HG03060 (cell line): ENCODE measurements around the gene H6PD.

Experiments
- ATAC-seq: cut with Tn5 transposase; IDR thresholded peaks from one replicate; pipeline ENCODE4 v1.9.1; 2021; ENCODE audit warnings: low read depth, moderate number of reproducible peaks; ENCODE audit not compliant: unreplicated experiment

Gene H6PD

GRCh38 chr1:9207086-9207485 is 27.5 kb upstream of the H6PD start:
- no peak for ATAC-seq

- no peak for ATAC-seq
These were observed 26.9 kb upstream of the H6PD start for GRCh38 chr1:9207715-9208114.

- ATAC-seq, result no peak
These were observed 23.2 kb upstream of the H6PD start for GRCh38 chr1:9211291-9211811.

DNA sequence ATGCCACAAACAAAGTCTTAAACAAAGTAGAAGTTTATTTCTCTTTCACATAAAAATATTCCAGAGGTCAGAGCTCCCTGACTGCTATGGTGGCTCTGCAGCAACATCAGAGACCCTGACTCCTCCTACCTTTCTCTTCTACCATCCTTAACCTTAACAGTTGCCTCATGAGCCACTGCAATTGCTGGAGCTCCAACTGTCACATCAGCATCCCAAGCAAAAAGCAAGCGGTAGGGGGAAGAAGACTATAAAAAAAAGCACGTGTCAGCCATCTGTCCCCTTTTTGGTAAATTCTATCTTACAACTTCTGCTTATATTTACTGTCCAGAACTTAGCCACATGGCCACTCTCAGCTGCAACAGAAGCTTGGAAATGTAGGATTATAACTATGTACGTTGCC is 21.8 kb upstream of the H6PD start:
- ATAC-seq, result no peak

DNA sequence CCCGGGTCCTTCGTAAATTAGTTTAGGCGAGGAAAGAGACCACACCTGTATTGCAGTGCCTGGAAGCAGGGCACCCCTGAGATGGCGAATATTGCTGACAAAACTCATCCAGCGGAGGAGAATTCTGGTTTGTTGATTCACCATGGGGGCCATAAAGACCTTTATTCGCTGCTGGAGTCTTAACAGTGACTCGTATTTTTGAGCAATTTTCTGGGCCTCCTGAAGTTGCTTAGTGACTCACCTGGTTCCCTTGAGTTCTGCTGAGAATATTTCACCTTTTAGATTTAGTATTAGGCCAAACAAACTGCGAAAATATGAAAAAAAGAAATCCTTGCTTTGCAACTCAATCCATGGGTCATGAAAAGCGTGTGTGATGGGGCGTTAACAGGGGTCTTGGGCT is 20.6 kb upstream of the H6PD start:
- no peak for ATAC-seq

- no peak for ATAC-seq
These were observed 15.7 kb upstream of the H6PD start for GRCh38 chr1:9218917-9219316.

DNA sequence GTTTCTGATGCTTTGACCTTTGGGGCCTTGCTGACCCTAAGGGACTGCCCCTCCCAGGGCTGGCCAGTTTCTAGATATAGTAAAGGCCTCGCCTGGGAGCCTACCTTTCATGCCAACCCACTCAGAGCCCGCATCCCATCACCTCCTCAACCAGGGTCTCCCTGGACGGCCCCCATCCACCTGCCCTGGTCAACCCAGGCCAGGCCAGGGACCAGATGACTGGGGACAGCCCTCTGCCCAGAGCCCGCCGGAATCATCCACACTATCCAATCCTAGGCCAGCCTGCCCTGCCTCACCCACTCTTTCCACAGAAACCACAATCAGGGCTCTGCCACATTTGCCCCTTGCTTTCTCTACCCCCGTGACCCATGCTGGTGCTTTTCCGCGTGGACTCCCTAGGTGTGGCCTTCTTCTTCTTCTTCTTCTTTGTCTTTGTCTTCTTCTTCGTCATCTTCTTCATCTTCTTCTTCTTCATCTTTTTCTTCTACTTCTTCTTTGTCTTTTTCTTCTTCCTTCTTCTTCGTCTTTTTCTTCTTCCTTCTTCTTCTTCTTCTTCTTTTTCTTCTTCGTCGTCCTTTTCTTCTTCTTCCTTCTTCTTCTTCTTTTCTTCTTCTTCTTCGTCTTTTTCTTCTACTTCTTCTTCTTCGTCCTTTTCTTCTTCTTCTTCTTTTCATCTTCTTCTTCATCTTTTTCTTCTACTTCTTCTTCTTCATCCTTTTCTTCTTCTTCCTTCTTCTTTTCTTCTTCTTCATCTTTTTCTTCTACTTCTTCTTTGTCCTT is 11.5 kb upstream of the H6PD start:
- no peak for ATAC-seq

DNA sequence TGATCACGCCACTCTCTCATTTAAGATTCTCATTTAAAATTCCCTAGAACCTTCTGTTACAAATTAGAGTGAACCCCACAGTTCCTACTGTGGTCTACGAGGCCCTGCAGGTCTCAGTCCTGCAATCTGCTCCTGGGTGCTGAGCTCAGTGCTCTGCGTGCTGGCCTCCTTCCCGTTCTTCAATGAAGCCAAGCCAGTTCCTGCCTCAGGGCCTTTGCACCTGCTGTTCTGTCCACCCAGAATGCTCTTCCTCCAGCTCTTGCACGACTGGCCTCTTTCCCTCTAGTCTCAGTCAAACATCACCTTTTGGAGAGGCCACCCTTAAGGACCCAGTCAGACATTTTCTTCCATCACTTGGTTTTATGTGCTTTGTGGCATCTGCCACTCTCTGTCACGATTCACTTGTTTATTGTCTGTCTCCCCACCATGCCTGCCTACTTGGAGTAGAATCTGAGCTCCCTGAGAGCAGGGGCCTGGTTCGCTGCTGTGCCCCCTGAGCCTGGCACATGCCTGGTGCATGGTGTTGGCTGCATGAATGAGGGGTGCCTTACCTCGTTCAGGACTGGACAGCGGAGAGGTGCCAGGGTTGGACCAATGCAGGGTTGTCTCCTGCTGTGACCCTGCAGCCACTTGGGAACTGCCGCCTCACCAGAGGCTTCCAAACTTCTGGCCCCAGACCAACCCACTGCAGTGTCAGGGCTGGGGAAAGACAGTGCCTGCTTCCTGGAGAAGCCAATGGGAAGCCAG is 9.7 kb upstream of the H6PD start:
- ATAC-seq, result no peak

DNA sequence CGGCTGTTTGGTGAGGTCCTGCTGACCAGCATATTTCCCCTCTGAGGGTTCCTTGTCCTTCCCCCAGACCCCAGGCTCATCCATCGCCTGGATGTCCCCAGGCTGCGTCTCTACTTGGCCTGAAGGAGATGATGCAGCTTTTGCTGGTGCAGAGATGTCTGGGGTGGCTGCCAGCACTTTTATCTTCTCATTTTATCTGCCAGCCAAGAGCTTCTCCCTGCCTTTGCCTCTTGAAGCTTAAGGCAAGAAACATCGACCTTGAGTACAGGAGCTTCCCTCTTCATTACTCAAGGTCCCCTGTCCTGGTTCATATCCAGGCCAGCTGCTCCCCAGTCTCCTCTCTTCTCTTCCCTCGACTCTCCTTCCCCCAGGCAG is 9.2 kb upstream of the H6PD start:
- ATAC-seq, result no peak

GRCh38 chr1:9228609-9229008 is 6.0 kb upstream of the H6PD start:
- ATAC-seq, result no peak

GRCh38 chr1:9229549-9229948 is 5.0 kb upstream of the H6PD start:
- no peak for ATAC-seq

DNA sequence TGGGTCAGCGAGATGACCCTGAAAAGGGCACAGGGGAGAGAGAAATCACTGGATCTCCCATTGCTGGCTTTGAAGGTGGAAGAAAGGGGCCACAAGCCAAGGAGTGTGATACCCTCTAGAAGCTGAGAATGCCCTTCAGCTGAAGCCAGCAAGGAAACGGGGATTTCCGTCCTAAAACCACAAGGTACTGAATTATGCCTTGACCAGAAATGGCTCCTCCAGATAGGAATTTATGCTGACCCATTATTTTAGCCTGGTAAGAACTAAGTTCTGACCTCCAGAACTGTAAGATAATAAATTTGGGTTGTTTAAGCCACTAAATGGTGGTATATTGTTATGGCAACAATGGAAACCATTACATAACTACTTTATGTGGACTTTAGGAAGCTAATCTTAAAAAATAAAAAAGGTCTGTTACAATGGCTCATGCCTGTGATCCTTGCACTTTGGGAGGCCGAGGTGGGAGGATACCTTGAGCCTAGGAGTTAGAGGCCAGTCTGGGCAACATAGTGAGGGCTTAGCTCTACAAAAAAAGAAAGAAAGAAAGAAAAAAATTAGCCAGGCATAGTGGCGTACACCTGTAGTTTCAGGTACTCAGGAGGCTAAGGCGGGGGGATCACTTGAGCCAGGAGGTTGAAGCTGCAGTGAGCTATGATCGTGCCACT is 3.6 kb upstream of the H6PD start:
- ATAC-seq, result no peak

- ATAC-seq, result no peak
These were observed 2.8 kb upstream of the H6PD start for GRCh38 chr1:9231648-9232332.

DNA sequence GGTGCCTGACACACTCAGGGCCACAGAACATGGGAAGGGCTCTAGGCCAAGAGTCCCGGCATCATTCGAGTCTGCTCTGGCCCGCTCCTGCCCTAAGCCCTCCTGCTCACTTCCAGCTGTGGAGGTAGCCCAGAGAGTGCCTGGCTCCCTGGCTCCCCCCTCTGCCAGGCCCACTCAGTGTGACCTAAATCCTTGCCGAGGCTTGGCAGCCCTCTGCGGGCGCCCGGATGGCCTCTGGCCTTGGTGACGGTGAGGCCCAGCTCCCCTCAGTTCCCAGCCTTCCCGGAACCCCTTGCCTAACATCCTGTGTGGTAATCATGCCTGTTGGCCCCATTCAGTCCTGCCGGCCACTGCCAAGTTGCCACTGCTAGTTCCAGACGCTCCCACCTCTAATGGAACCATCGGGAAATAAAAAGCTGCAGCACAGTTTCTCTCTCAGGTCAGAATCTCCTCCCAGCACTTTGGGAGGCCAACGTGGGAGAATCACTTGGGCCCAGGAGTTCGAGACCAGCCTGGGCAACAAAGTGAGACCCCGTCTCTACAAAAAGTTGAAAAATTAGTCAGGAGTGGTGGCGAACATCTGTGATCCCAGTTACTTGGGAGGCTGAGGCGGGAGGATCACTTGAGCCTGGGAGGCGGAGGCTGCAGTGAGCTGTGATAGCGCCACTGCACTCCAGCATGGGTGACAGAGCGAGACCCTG is 1.2 kb upstream of the H6PD start:
- no peak for ATAC-seq

- no peak for ATAC-seq
These were observed 692 bp upstream of the H6PD start for GRCh38 chr1:9233942-9234222.

DNA sequence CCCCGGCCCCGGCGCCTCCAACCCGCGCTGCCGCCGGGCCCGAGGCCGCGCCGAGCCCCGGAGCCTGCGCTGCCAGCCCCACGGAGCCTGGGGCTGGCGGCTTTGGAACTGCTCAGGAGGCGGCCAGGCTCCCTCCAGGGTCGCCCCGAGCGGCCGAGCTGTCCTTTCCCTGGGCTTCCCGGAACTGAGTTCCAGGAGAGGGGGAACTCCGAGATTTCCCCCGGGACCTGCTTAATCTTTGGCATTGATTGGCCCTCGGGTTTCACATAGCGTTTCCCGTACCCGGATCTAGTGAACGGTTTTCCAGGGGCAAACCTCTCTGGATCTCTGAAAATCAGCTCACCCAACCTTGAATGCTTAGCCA is 504 bp downstream of the H6PD start:
- ATAC-seq, result no peak

- ATAC-seq, result no peak
These were observed 986 bp downstream of the H6PD start for GRCh38 chr1:9235560-9235959.

DNA sequence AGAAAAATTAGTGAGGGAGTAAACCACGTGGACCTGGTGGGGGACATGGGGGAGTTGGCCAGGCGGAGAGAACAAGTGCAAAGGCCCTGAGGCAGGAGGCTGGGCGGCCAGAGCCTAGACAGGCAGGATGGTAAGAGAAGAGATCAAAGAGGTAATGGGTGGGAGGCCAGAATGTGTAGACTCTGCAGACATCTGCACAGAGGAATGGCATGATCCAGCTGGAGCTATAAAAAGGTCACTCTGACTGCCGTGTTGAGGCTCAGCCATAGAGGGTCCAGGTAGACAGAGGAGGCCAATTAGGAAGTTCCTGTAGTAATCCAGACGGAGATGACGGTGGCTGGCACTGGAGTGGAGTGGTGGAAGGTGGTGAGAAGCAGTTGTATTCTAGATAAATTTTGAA is 3.6 kb downstream of the H6PD start:
- ATAC-seq, result no peak

DNA sequence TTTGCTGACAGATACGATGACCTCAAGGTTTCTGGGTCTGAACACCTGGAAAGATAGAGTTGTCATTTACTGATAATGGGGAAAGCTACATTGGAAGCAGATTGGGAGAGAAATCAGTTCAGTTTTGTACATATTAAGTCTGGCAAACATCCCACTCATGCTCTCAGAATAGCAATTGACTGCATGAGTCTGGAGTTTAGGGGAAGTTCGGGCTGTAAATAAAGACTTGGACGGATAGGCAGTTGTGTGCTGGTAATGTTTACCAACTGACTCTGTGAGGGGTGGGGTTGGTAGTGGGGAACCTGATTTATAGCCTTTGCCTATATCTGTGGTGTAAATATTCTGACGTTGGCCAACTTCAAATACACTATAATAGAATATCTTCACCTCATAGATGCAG is 4.0 kb downstream of the H6PD start:
- no peak for ATAC-seq

- no peak for ATAC-seq
These were observed 5.2 kb downstream of the H6PD start for GRCh38 chr1:9239622-9240401.
